Bronchial epithelial cell (primary cell): ENCODE data around the gene KIF25. TPM values are rescaled to one million over a fixed set of nuclear protein-coding genes. Genes with fewer than 3 reads are reported as not detected.

Experiments used
- DNase-seq: peaks from one replicate; pipeline ENCODE4 v3.0.0-alpha.2; 2010; ENCODE audit warnings: low read depth
- FAIRE-seq: peaks from 2 replicates; lab custom pipeline; 2011; peaks lifted over from hg19 to GRCh38; lab: Jason Lieb, UNC
- H3K27me3 ChIP-seq: 2 replicates; pipeline ENCODE4 v1.5.1; 2011; ENCODE audit warnings: low read length; ENCODE audit not compliant: control insufficient read depth, insufficient read depth
- H3K36me3 ChIP-seq: 2 replicates; pipeline ENCODE4 v1.5.1; 2011; ENCODE audit warnings: low read length; ENCODE audit not compliant: control insufficient read depth, insufficient read depth
- H3K4me3 ChIP-seq: 2 replicates; pipeline ENCODE4 v1.5.1; 2011; ENCODE audit warnings: mild to moderate bottlenecking, low read depth, low read length, control low read depth
- total RNA-seq: library from RNA; depleted of rRNA; stranded (reverse); fragments of >200 nt; gene quantifications from 2 replicates; pipeline ENCODE4 v1.2.1, GENCODE V29; 2014
- TF ChIP-seq, protein P1 (sequence below): IDR thresholded peaks from 2 replicates; pipeline ENCODE4 v1.5.1; 2011; ENCODE audit warnings: mild to moderate bottlenecking, moderate library complexity, low read length, control low read depth, inconsistent platforms; ENCODE audit not compliant: insufficient read depth, severe bottlenecking

KIF25 gene
- total RNA-seq, 1 donor from 2014 or later, result not detected

DNA sequence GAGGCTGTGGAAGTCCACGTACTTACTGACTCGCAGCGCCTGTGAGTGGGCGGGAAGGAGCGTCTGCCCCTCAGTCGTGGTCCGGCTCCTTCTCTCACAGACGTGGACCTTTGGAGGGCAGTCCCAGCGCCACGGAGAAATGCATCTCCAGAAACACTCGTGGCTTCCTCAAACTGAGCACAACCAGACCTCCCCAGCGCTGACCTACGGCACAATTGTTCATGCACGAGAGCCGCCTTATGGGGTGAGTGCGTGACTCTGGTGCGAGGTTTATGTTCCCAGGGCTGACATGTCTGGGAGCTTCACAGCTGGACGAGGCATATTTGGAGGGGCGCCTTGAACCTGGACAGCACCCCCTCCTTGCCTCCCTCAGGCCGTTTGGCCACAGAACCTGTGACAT, 51.8 kb downstream of the KIF25 start:
- no peak overlapping the region for H3K4me3 ChIP-seq
- no peaks in the 10 kb centered on the region for H3K27me3 ChIP-seq
- no peaks in the 10 kb centered on the region for H3K36me3 ChIP-seq
- no peak for DNase-seq
- TF ChIP-seq, protein P1, sequence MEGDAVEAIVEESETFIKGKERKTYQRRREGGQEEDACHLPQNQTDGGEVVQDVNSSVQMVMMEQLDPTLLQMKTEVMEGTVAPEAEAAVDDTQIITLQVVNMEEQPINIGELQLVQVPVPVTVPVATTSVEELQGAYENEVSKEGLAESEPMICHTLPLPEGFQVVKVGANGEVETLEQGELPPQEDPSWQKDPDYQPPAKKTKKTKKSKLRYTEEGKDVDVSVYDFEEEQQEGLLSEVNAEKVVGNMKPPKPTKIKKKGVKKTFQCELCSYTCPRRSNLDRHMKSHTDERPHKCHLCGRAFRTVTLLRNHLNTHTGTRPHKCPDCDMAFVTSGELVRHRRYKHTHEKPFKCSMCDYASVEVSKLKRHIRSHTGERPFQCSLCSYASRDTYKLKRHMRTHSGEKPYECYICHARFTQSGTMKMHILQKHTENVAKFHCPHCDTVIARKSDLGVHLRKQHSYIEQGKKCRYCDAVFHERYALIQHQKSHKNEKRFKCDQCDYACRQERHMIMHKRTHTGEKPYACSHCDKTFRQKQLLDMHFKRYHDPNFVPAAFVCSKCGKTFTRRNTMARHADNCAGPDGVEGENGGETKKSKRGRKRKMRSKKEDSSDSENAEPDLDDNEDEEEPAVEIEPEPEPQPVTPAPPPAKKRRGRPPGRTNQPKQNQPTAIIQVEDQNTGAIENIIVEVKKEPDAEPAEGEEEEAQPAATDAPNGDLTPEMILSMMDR, result no peak
- no peak for FAIRE-seq

DNA sequence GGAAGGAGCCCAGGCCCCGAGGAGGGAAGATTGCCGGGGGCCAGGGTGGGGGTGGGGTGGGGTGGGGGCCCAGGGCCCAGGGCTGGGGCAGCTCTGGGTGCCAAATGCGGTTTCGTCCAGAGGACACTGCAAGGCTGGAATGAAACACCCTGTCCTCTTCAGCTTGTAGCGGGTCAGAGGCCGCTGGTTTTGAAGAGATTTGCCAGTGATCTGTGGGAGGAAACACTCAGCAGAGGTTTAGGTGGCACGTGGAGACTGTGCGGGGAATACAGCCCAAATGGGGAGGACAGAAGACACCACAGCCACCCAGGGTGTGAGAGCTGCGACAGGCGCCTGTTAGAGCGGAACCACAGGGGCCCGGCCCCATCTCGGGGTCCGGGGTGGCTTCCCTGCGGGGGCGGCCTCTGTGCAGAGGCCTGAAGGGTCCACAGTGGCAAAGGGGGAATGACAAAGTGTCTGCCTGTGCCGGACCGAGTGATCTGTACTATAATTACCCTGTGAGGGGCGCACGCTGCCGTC, 52.3 kb downstream of the KIF25 start:
- H3K27me3 ChIP-seq, result no peaks in the 10 kb centered on the region
- no peak overlapping the region for H3K4me3 ChIP-seq
- DNase-seq, result no peak
- TF ChIP-seq, protein P1, result no peak
- no peak for FAIRE-seq
- H3K36me3 ChIP-seq, result no peaks in the 10 kb centered on the region

DNA sequence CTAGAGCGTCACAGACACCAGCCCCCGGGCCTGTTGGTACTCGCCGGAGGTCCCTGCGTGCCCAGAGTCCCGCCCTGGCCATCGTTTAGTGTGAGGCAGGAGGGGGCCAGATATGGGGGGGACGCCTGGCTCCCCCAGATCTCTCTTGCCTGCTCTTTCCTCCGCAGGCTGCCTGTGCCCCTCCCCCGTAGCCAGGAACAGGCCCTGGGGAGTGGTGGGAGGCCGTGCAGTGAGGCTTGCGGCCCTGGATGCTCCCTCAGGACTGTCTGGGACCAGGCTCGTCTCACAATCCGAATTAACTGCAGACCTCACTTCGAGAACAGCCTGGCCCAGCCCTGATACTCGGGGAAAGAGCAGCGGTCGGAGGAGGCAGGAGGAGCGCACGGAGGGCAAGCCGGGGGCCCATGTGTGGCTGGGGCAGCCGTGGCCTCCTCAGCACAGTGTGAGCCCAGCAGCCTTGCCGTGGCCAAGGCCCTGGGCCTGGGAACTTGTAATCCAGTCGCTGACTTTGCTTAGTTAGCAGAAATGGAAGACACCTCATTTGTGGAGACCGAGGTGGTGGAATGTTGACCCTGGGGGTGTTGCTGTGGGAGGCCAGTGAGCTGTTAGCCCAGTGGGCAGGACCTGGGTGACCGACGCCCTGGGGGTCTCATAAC, 52.9 kb downstream of the KIF25 start:
- Histone ChIP-seq H3K4me3 (no peak overlapping the region), H3K36me3 (no peaks in the 10 kb centered on the region), H3K27me3 (no peaks in the 10 kb centered on the region)
- FAIRE-seq, result no peak
- TF ChIP-seq, protein P1, result no peak
- DNase-seq, result no peak

DNA sequence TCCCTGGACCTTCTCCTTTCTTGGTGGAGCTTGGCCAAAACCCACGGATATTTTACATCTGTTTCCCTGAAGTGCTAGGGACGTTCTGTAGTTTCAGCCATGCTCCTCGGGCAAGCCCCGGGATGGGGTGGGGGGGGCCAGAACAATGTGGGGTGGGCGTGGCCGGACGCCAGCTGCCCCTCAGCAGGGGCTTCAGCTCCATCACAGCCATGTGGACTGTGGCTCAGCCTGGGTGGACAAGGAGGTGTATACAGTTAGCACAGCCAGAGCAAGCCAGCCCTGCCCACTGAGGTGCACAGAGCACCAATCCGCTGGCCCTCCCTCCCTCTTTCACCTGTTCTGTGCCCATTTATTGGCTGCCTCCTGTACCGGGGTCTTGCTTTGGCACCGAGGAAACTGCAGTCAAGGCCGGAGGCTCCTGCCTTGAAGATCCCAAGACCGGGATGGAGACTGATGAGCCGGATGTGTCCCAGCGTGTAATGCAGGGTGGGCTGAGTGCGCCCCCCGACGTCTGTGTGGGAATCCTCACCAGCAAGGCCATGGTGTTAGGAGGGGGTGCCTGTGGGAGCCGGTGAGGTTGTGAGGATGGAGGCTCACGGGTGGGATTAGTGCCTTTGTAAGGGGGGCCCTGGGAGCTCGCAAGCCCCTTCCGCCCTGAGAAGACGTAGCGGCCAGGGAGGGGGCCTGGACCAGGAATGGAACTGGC, 53.6 kb downstream of the KIF25 start:
- FAIRE-seq, result no peak
- no peak for DNase-seq
- Histone ChIP-seq H3K36me3 (no peaks in the 10 kb centered on the region), H3K4me3 (no peak overlapping the region), H3K27me3 (no peaks in the 10 kb centered on the region)
- TF ChIP-seq, protein P1, result no peak

DNA sequence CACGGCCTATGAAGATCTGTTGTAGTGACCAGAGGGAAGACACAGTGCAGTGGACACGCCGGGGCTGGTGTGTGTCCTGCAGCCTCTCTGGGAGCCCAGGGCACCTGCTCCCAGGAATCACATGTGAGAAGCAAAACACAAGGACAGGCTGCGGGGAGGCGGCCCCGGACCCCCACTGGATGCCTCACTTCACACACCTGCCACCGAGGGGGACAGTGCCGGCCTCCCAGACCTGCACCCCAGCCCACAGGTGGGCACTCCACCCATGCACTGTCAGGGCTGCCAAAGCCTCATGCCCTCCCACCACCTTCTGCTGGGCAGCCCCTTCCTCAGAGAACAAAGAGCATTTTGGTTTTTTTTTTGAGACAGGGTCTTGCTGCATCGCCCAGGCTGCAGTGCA, 54.2 kb downstream of the KIF25 start:
- TF ChIP-seq, protein P1, result no peak
- FAIRE-seq, result no peak
- Histone ChIP-seq H3K4me3 (no peak overlapping the region), H3K36me3 (no peaks in the 10 kb centered on the region), H3K27me3 (no peaks in the 10 kb centered on the region)
- DNase-seq, result no peak
